ENCODE data around the gene GPX2. TPM values are rescaled to one million over a fixed set of nuclear protein-coding genes. Genes with fewer than 3 reads are reported as not detected.

GPX2 gene
- total and polyA plus RNA-seq, 4 donors, result 6.9 to 1,067 (median 325) TPM

- TF ChIP-seq ZBTB33 (IDR thresholded peaks at IDR 0.05), result no peak
- TF ChIP-seq YY1 (IDR thresholded peaks at IDR 0.05), result no peak
- TF ChIP-seq GABPA (IDR thresholded peaks at IDR 0.05 in 1 of 2, conservative IDR thresholded peaks at IDR 0.05 in 1 of 2), result no peak
Observed at GRCh38 chr14:64928239-64929013, 14.1 kb downstream of the GPX2 start (continued).

GRCh38 chr14:64927031-64927430 is 15.5 kb downstream of the GPX2 start:
- 80% methylated on average over 3 of the region's 3 CpGs for WGBS
- Histone ChIP-seq H3K36me3 (ENCODE audit: control insufficient read depth in 4 of 4, insufficient read depth in 3 of 4, low read depth in 1 of 4, low read length in 3 of 4) (peaks cover 4 to 28% (median 21%) of the 10 kb centered on the region in 4 donors), H3K27me3 (ENCODE audit: control insufficient read depth in 4 of 4, insufficient read depth in 4 of 4, low read length in 3 of 4) (no peaks in the 10 kb centered on the region), H3K9me3 (ENCODE audit: control insufficient read depth in 4 of 4, low read length in 3 of 4) (no peaks in the 10 kb centered on the region), H3K27ac (ENCODE audit: low read depth in 1 of 2, low read length in 2 of 2) (no peak overlapping the region), H3K9ac (ENCODE audit: low read depth in 1 of 2, low read length in 2 of 2) (no peak overlapping the region), H3K4me1 (ENCODE audit: control insufficient read depth in 4 of 4, insufficient read depth in 4 of 4, low read length in 3 of 4) (peaks cover 1 to 15% (median 11%) of the 10 kb centered on the region in 4 donors), H3K4me3 (ENCODE audit: low read depth in 1 of 3, low read length in 3 of 3) (no peak overlapping the region)
- no peak for DNase-seq (ENCODE audit: low spot score)
- TF ChIP-seq RXRA (IDR thresholded peaks at IDR 0.05), result no peak

GRCh38 chr14:64926398-64926995 is 16.0 kb downstream of the GPX2 start:
- no peak overlapping the region for H3K9ac ChIP-seq (ENCODE audit: low read depth in 1 of 2, low read length in 2 of 2)
- no peak for DNase-seq (ENCODE audit: low spot score)
- no peak overlapping the region for H3K4me3 ChIP-seq (ENCODE audit: low read depth in 1 of 3, low read length in 3 of 3)
- peaks cover 4 to 27% (median 21%) of the 10 kb centered on the region in 4 donors for H3K36me3 ChIP-seq (ENCODE audit: control insufficient read depth in 4 of 4, insufficient read depth in 3 of 4, low read depth in 1 of 4, low read length in 3 of 4)
- no peak overlapping the region for H3K27ac ChIP-seq (ENCODE audit: low read depth in 1 of 2, low read length in 2 of 2)
- WGBS, result 87% methylated on average over 4 of the region's 4 CpGs
- H3K9me3 ChIP-seq (ENCODE audit: control insufficient read depth in 4 of 4, low read length in 3 of 4), result no peaks in the 10 kb centered on the region
- peaks cover 0 to 11% (median 7%) of the 10 kb centered on the region in 4 donors for H3K4me1 ChIP-seq (ENCODE audit: control insufficient read depth in 4 of 4, insufficient read depth in 4 of 4, low read length in 3 of 4)
- no peaks in the 10 kb centered on the region for H3K27me3 ChIP-seq (ENCODE audit: control insufficient read depth in 4 of 4, insufficient read depth in 4 of 4, low read length in 3 of 4)
- TF ChIP-seq HNF4G (IDR thresholded peaks at IDR 0.05) (no peak), NR2F2 (IDR thresholded peaks at IDR 0.05) (no peak), SP1 (IDR thresholded peaks at IDR 0.05) (no peak), CTCF (IDR thresholded peaks at IDR 0.05; ENCODE audit: low read depth, low read length, missing input control) (no peak), FOXA1 (IDR thresholded peaks at IDR 0.05) (no peak), GABPA (IDR thresholded peaks at IDR 0.05 in 1 of 2, conservative IDR thresholded peaks at IDR 0.05 in 1 of 2) (no peak)

GRCh38 chr14:64923015-64923414 is 19.5 kb downstream of the GPX2 start:
- 93% methylated on average over 3 of the region's 3 CpGs for WGBS
- no peak for DNase-seq (ENCODE audit: low spot score)
- Histone ChIP-seq H3K9me3 (ENCODE audit: control insufficient read depth in 4 of 4, low read length in 3 of 4) (no peaks in the 10 kb centered on the region), H3K4me3 (ENCODE audit: low read depth in 1 of 3, low read length in 3 of 3) (no peak overlapping the region), H3K4me1 (ENCODE audit: control insufficient read depth in 4 of 4, insufficient read depth in 4 of 4, low read length in 3 of 4) (peaks cover 0 to 8% (median 7%) of the 10 kb centered on the region in 4 donors), H3K36me3 (ENCODE audit: control insufficient read depth in 4 of 4, insufficient read depth in 3 of 4, low read depth in 1 of 4, low read length in 3 of 4) (peaks cover 3 to 22% (median 13%) of the 10 kb centered on the region in 4 donors), H3K27me3 (ENCODE audit: control insufficient read depth in 4 of 4, insufficient read depth in 4 of 4, low read length in 3 of 4) (no peaks in the 10 kb centered on the region), H3K9ac (ENCODE audit: low read depth in 1 of 2, low read length in 2 of 2) (no peak overlapping the region), H3K27ac (ENCODE audit: low read depth in 1 of 2, low read length in 2 of 2) (no peak overlapping the region)
- TF ChIP-seq REST (IDR thresholded peaks at IDR 0.05), result no peak
- no peak for TF ChIP-seq CTCF (IDR thresholded peaks at IDR 0.05; ENCODE audit: low read depth, low read length, missing input control)
- no peak for TF ChIP-seq SP1 (IDR thresholded peaks at IDR 0.05)
- no peak for TF ChIP-seq TAF1 (conservative IDR thresholded peaks at IDR 0.05)
- TF ChIP-seq ZBTB33 (IDR thresholded peaks at IDR 0.05), result no peak
